ENCODE data around the gene LY86. TPM values are rescaled to one million over a fixed set of nuclear protein-coding genes. Genes with fewer than 3 reads are reported as not detected.

LY86 gene
- total RNA-seq, 1 experiment from 2014 or later: not detected

DNA sequence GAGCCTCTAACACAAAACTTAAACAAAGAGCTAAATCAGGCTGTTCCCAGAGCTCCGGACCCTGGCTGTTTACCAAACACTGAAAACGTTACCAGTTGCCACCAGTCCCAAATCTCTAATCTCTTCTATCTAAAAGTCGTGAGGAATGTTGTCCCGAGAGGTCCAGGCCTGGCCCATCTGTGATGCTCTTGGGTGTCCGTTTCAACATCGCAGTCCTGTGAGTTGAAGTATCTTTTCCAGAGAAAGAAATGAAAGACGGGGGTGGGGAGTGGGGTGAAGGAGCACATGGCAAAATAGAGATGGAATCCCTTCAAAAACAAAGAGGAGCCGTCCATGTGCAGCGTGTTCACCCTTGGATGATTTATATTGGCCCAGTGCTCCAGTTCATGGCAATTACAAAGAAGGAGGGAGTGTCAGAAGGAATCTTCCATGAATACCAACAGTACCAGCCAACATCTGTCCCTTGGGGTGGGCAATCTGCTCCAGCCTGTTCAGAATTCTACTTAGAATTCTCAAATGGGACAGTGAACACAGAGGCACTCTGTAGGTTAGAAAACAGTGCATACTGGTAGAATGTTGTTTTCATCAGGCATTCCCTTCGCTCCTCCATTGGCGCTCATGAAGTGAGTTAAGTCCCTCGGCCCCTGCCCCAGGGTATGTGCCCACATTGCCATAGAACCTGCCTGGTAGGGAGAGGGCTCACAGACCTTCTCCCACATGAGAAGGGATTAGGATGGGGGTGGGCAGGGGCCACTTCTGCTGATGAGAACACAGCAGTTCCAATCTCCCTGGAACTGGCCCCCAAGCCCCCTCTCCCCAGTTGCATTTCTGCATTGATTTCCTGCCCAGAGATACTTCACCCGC lies 112.1 kb downstream of the LY86 start:
- Histone ChIP-seq H3K4me2 (ENCODE audit: insufficient read depth, insufficient read length, low read length) (no peak overlapping the region), H2BK120ac (ENCODE audit: low read depth, low read length, poor library complexity, severe bottlenecking) (no peak overlapping the region), H3K14ac (ENCODE audit: insufficient read depth, low read length) (no peak overlapping the region), H3K79me2 (ENCODE audit: insufficient read depth, low read length) (no peaks in the 10 kb centered on the region), H3K79me1 (ENCODE audit: insufficient read depth, low read depth, low read length, poor library complexity, severe bottlenecking) (no peaks in the 10 kb centered on the region), H2AFZ (ENCODE audit: low read length) (no peak overlapping the region), H4K8ac (replicated peaks; ENCODE audit: insufficient read length, low read depth, low read length) (no peak overlapping the region), H2BK20ac (ENCODE audit: low read depth, low read length, poor library complexity, severe bottlenecking) (no peak overlapping the region), H2BK15ac (ENCODE audit: low read depth, low read length) (no peak overlapping the region), H4K91ac (ENCODE audit: insufficient read length, low read depth, low read length) (no peak overlapping the region), H3K27me3 (ENCODE audit: insufficient read depth, low read length) (0 out of 2 replicates have a peak, but pooled peaks cover 2% of the 10 kb centered on the region), H3K56ac (ENCODE audit: insufficient read length, low read depth, low read length) (no peak overlapping the region), H3K27ac (ENCODE audit: insufficient read length, low read depth, low read length) (no peak overlapping the region), H3K4me1 (ENCODE audit: insufficient read depth, low read length) (peaks cover 3% of the 10 kb centered on the region; the same call in 1 of the 2 replicates), H3K23ac (ENCODE audit: insufficient read length, low read depth, low read length) (no peak overlapping the region), H2AK5ac (ENCODE audit: insufficient read length, low read length) (no peak overlapping the region), H3K4ac (ENCODE audit: low read depth, low read length) (no peak overlapping the region), H4K5ac (ENCODE audit: insufficient read length, low read depth, low read length) (no peak overlapping the region), H4K20me1 (ENCODE audit: control insufficient read depth, insufficient read depth, insufficient read length) (no peaks in the 10 kb centered on the region), H2BK12ac (ENCODE audit: insufficient read length, low read depth, low read length) (no peak overlapping the region), H3T11ph (ENCODE audit: low read length) (no peak overlapping the region), H3K9ac (ENCODE audit: extremely low read depth, insufficient read length, low read length) (no peak overlapping the region), H3K9me3 (ENCODE audit: control insufficient read depth, low read depth, low read length) (no peaks in the 10 kb centered on the region), H2BK5ac (ENCODE audit: insufficient read length, low read length) (no peak overlapping the region), H3K18ac (ENCODE audit: insufficient read length, low read depth, low read length) (no peak overlapping the region), H3K23me2 (ENCODE audit: insufficient read length, low read depth, low read length, poor library complexity, severe bottlenecking) (no peaks in the 10 kb centered on the region)
- H3K4me3 Mint-ChIP-seq: no peak overlapping the region
- H3K4me1 Mint-ChIP-seq: peaks cover 32 to 38% of the 10 kb centered on the region in 2 experiments
- H3K36me3 Mint-ChIP-seq (ENCODE audit: insufficient read depth in 1 of 3, low read depth in 3 of 3): no peaks in the 10 kb centered on the region
- H3K27ac Mint-ChIP-seq: no peak overlapping the region
- DNase-seq: no peak
- H3K9me3 Mint-ChIP-seq: no peaks in the 10 kb centered on the region
- TF ChIP-seq, protein P1, sequence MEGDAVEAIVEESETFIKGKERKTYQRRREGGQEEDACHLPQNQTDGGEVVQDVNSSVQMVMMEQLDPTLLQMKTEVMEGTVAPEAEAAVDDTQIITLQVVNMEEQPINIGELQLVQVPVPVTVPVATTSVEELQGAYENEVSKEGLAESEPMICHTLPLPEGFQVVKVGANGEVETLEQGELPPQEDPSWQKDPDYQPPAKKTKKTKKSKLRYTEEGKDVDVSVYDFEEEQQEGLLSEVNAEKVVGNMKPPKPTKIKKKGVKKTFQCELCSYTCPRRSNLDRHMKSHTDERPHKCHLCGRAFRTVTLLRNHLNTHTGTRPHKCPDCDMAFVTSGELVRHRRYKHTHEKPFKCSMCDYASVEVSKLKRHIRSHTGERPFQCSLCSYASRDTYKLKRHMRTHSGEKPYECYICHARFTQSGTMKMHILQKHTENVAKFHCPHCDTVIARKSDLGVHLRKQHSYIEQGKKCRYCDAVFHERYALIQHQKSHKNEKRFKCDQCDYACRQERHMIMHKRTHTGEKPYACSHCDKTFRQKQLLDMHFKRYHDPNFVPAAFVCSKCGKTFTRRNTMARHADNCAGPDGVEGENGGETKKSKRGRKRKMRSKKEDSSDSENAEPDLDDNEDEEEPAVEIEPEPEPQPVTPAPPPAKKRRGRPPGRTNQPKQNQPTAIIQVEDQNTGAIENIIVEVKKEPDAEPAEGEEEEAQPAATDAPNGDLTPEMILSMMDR (conservative IDR thresholded peaks at IDR 0.05): no peak
- no CpG with 5 or more reads among the region's 13 CpGs for WGBS (ENCODE audit: extremely low coverage, insufficient read length, low lambda C conversion rate)
- H3K27me3 Mint-ChIP-seq (ENCODE audit: low read depth): peaks cover 3% of the 10 kb centered on the region

All from H9 (cell line).